Adrenal gland (tissue), 5 donors: ENCODE results near the gene ECE2.

Experiments
- POLR2A ChIP-seq, 2 donors: fragments of 450-650 bp; IDR thresholded peaks; one replicate each; pipeline ENCODE4 v1.6.1; 2017; ENCODE audit warnings: antibody characterized with exemption in 2 of 2, mild to moderate bottlenecking in 2 of 2, moderate library complexity in 1 of 2
- TF ChIP-seq, protein P1 (sequence below), 6 experiments: fragments of 450-650 bp in 4 of 6; fragments of 200-600 bp in 2 of 6; sonication (generic) in 1 of 6; IDR thresholded peaks; 1 replicate in 5 of 6; 2 replicates in 1 of 6; pipeline versions ENCODE4 v1.5.1 to v1.8.0; 2016 to 2021; ENCODE audit warnings: antibody characterized with exemption in 6 of 6, mild to moderate bottlenecking in 2 of 6, moderate library complexity in 1 of 6
- donor health status: DM: no; HTN: no; CAD: no.

DNA sequence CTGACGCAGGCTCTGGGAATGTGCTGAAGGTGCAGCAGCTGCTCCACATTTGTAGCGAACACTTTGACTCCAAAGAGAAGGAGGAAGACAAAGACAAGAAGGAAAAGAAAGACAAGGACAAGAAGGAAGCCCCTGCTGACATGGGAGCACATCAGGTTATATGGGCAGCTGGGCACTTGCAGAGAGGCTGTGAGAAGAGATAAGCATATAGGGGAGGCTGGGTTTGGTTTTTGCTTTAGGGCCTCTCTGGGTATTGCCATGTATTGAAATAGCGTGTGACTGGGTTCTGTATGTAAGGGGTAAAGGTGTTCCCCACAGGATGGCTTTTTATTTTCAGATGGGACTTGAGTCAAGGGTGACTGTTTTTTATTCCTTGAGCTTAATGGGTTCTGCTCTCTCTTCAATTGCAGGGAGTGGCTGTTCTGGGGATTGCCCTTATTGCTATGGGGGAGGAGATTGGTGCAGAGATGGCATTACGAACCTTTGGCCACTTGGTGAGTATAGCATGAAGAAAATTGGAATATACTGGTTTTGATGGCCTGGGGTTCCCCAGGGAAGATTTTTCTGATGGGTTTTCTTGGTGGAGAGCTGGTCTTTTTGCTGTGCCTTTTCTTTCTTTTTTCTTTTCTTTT lies 30.6 kb downstream of the ECE2 start:
- TF ChIP-seq, protein P1, sequence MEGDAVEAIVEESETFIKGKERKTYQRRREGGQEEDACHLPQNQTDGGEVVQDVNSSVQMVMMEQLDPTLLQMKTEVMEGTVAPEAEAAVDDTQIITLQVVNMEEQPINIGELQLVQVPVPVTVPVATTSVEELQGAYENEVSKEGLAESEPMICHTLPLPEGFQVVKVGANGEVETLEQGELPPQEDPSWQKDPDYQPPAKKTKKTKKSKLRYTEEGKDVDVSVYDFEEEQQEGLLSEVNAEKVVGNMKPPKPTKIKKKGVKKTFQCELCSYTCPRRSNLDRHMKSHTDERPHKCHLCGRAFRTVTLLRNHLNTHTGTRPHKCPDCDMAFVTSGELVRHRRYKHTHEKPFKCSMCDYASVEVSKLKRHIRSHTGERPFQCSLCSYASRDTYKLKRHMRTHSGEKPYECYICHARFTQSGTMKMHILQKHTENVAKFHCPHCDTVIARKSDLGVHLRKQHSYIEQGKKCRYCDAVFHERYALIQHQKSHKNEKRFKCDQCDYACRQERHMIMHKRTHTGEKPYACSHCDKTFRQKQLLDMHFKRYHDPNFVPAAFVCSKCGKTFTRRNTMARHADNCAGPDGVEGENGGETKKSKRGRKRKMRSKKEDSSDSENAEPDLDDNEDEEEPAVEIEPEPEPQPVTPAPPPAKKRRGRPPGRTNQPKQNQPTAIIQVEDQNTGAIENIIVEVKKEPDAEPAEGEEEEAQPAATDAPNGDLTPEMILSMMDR (IDR thresholded peaks at IDR 0.05): no peak
- no peak for TF ChIP-seq POLR2A (IDR thresholded peaks at IDR 0.05)
